K562 (cell line): ENCODE measurements around the gene SDSL. TPM values are rescaled to one million over a fixed set of nuclear protein-coding genes. Genes with fewer than 3 reads are reported as not detected.

ENCODE experiments used
- BRD4 ChIP-seq: fragments of 200-600 bp; sonication (generic); IDR thresholded peaks from 2 replicates; pipeline ENCODE4 v1.6.1; 2017; ENCODE audit warnings: inconsistent platforms
- CHAMP1 ChIP-seq: fragments of 450-650 bp; IDR thresholded peaks from 2 replicates; pipeline ENCODE4 v1.6.1; 2016; ENCODE audit warnings: mild to moderate bottlenecking
- GTF2E2 ChIP-seq: fragments of 200-800 bp; sonication (Bioruptor generic); IDR thresholded peaks from 2 replicates; pipeline ENCODE4 v1.6.1; 2016; ENCODE audit warnings: missing genetic modification characterization, missing compliant biosample characterization
- MIER1 ChIP-seq: fragments of 450-650 bp; IDR thresholded peaks from 2 replicates; pipeline ENCODE4 v1.6.1; 2016; ENCODE audit warnings: antibody characterized with exemption, mild to moderate bottlenecking, low read depth
- NFIC ChIP-seq: fragments of 450-650 bp; IDR thresholded peaks from 2 replicates; pipeline ENCODE4 v1.6.1; 2017; ENCODE audit warnings: mild to moderate bottlenecking, inconsistent platforms
- PREB ChIP-seq: sonication (generic); formaldehyde crosslinking; IDR thresholded peaks from 2 replicates; pipeline ENCODE4 v1.8.1; 2023; ENCODE audit warnings: mild to moderate bottlenecking, missing genetic modification reagents
- SFPQ ChIP-seq: fragments of 200-400 bp; formaldehyde crosslinking; IDR thresholded peaks from 2 replicates; pipeline ENCODE4 v1.6.1; 2017; ENCODE audit warnings: mild to moderate bottlenecking, low read depth, low read length, moderate library complexity
- SMAD1 ChIP-seq: fragments of 150-350 bp; IDR thresholded peaks from 2 replicates; pipeline ENCODE4 v1.6.1; 2014; ENCODE audit warnings: low read length, low read depth; ENCODE audit not compliant: partially characterized antibody
- TFAM ChIP-seq: fragments of 250-450 bp; sonication (Bioruptor Pico); conservative IDR thresholded peaks from 2 replicates; pipeline ENCODE4 v1.5.0; 2021; ENCODE audit warnings: mild to moderate bottlenecking, moderate library complexity
- ZBTB34 ChIP-seq: fragments of 250-450 bp; sonication (Bioruptor Pico); IDR thresholded peaks from 2 replicates; pipeline ENCODE4 v1.8.0; 2021; ENCODE audit warnings: mild to moderate bottlenecking, moderate library complexity
- ZFP30 ChIP-seq: fragments of 250-450 bp; sonication (Bioruptor Pico); IDR thresholded peaks from 2 replicates; pipeline ENCODE4 v1.8.0; 2022; ENCODE audit warnings: moderate library complexity, mild to moderate bottlenecking, inconsistent platforms, borderline replicate concordance
- ZNF280A ChIP-seq: fragments of 450-650 bp; IDR thresholded peaks from 2 replicates; pipeline ENCODE4 v1.6.1; 2018; ENCODE audit warnings: mild to moderate bottlenecking, low read depth; ENCODE audit not compliant: partially characterized antibody
- polyA plus RNA-seq, 8 experiments: library from polyadenylated mRNA; depleted of rRNA in 4 of 8; stranded (reverse) in 5 of 8; unstranded in 3 of 8; fragments of >200 nt; fragmentation: Nextera tagmentation in 2 of 8; fragmentation: Illumina TruSeq in 1 of 8; extraction: Ambion mirVana in 2 of 8; extraction: Trizol in 1 of 8; gene quantifications; 2 replicates each; pipeline versions ENCODE4 v1.2.1 to v1.2.3, GENCODE V29; 2011 to 2014; ENCODE audit warnings: inconsistent platforms in 1 of 8, missing spikeins in 1 of 8
- total RNA-seq, 7 experiments: library from RNA; depleted of rRNA in 6 of 7; stranded (reverse); fragments of >200 nt in 6 of 7; fragmentation: Illumina TruSeq in 2 of 7; extraction: Trizol in 2 of 7; gene quantifications; 2 replicates each; pipeline versions ENCODE4 v1.2.1 to v1.2.3, GENCODE V29; 2011 to 2021; ENCODE audit warnings: low replicate concordance in 1 of 7
- TF ChIP-seq, protein P1 (sequence below): fragments of 250-450 bp; sonication (Bioruptor Pico); IDR thresholded peaks from 2 replicates; pipeline ENCODE4 v1.5.0; 2021; ENCODE audit warnings: mild to moderate bottlenecking, moderate library complexity

The SDSL gene
- total and polyA plus RNA-seq, 9 of the 15 experiments (the other 6 are each of a cell fraction or from before 2014, with no cell fraction given) = 0.31 to 11.0 (median 7.4) TPM

DNA sequence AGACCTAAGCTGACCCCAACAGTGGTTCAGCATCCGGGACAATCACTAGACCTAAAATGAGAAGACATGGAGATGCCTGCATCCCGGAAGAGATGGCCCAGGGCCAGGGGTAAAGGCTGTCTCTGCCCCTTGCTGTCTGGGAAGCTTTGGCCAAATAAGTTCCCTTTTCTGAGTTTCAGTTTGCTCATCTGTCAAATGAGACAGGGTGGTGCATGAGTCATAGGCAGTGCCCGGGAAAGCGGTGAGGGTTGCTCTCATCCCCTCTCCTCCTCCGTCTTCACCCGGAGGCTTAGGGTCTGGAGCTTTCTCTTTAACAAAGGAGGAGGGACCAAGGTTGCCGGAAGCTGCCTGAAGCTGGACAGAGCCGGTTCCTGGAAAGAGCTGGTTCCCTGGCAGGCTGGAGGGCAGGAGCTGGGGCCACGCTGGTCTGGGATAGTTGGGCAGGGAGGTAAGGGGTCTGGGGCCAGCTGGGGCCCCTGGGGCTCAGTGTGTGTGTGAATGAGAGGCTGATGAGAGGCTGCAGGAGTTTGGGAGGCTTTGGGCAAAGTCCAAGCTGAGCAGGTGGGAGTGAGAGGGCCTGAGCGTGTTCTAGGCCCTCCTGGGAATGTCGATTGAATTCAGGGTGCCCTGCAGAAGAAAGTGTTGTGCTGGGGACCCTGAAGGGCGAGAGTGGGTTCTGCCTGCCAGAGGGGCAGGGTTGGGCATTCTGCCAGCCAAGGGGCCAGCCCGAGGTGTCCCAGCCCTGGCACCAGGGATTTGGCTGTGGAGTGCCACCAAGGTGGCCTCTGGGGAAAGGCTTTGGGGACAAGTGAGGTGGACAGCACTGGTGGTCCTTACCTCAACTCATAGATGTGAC lies at the start of gene SDSL (continued):
- no peak for TF ChIP-seq ZBTB34 (CRISPR knock-in tag)
- TF ChIP-seq SMAD1 = no peak
- peak; percentile 75 for TF ChIP-seq NFIC
- TF ChIP-seq CHAMP1 = no peak
- TF ChIP-seq, protein P1, sequence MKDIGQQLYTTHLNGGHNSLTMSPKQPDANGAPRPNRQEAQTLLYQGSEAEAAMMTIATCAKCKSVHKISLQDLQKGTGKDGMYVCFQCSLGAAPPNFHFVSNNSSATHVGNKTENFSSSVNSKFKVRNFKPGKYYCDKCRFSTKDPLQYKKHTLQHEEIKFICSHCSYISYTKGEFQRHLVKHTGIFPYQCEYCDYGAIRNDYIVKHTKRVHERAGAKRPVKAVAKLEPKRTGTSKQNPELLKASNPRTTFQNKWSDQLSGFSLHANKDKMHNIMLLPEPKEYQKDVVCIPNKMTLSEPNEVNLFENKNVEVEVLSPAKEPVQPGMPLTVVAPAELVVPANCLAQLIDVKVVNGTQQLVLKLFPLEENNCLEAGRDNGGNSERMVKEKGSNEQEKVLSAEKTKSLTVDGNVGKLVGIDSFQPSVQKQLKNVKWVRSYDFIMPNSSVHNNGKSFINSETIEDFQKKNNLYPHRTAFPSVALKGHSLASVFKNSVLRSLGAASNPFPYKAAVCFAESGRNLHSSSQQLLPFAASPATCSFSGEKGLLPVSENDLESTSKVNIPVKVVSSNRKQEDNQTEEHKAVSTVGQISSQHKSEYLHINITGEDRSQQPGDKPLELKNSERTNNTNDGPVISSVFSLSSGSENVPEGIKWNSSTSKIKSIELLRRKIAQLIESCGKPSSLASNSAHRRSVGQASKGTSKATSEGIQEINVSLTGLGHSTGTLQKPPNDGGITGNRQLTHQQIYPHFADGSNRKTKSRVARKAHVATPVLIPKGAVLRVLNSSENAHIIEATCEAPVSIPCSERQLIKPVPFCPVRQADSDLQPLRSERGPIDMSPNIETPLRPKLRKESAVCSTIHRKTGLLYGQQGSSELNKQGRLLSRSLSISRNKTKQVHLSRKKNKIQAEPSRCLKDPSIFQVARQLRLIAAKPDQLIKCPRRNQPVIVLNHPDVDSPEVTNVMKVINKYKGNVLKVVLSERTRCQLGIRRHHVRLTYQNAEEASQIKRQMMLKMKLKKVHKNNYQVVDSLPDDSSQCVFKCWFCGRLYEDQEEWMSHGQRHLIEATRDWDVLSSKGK (CRISPR knock-in tag) = no peak
- peak; percentile 93 for TF ChIP-seq GTF2E2 (tag)
- TF ChIP-seq ZNF280A = no peak
- no peak for TF ChIP-seq TFAM (CRISPR knock-in tag)
- TF ChIP-seq PREB (CRISPR knock-in tag) = no peak
- peak; percentile 89; the same call in 1 of the 2 replicates for TF ChIP-seq BRD4
- no peak for TF ChIP-seq SFPQ
- TF ChIP-seq ZFP30 = no peak
- TF ChIP-seq MIER1 = no peak; the same call in 1 of the 2 replicates
